Skeletal muscle satellite cell (primary cell): ENCODE measurements around the gene ARAP1.

Experiments
- H3K27me3 ChIP-seq: 2 replicates; pipeline ENCODE4 v1.7.0; 2013; ENCODE audit warnings: low read length; ENCODE audit not compliant: control insufficient read depth, insufficient read depth
- H3K36me3 ChIP-seq: 2 replicates; pipeline ENCODE4 v1.7.0; 2013; ENCODE audit warnings: mild to moderate bottlenecking, control low read depth, low read length; ENCODE audit not compliant: insufficient read depth
- H3K4me1 ChIP-seq: 2 replicates; pipeline ENCODE4 v1.7.0; 2013; ENCODE audit warnings: low read length; ENCODE audit not compliant: control insufficient read depth, insufficient read depth
- H3K4me2 ChIP-seq: 2 replicates; pipeline ENCODE4 v1.7.0; 2013; ENCODE audit warnings: mild to moderate bottlenecking, low read length
- H3K4me3 ChIP-seq: 2 replicates; pipeline ENCODE4 v1.7.0; 2013; ENCODE audit warnings: low read length
- H3K9ac ChIP-seq: 2 replicates; pipeline ENCODE4 v1.7.0; 2013; ENCODE audit warnings: mild to moderate bottlenecking, low read depth, low read length, moderate library complexity
- H3K9me3 ChIP-seq: replicated peaks from 2 replicates; pipeline ENCODE4 v1.7.0; 2013; ENCODE audit warnings: mild to moderate bottlenecking, control low read depth, low read length

ARAP1 gene

DNA sequence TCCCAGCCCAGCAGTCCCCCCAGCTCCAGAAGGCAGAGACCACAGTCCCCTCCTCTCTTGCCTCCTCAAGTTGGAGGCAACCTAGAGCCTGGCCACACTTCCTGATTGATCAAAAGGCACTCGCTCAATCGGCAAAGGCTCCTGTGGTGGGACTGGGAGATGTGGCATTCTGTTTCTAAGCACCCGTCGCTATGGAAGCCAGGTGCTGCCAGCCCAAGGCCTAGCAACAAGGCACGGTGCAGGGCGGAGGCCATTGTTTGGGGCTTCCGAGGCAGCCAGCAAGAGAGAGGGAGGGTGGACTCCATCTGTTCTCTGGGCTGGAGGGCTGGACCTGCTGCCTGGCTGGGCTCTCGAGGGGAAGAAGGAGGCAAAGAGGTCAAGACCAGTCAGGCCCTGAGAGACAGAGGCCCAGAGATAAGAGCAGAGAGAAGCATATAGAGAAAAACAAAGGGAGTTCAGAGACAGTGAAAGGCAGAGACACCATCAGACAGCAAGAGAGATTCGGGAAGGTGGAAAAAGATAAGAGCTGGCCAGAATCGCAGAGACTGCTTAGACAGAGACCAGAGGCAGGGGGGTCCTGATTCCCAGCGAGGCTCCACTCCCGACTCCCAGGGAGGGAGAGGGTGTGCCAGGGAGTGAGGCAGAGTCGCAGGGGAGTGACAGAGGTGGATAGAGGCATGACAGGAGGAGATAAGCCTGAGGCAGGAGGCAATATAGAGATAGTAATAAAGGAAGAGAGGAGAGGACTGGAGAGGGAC, 99.2 kb downstream of the ARAP1 start:
- Histone ChIP-seq H3K4me3 (no peak overlapping the region), H3K4me1 (no peaks in the 10 kb centered on the region), H3K36me3 (no peaks in the 10 kb centered on the region), H3K9ac (no peak overlapping the region), H3K27me3 (peaks cover 64% of the 10 kb centered on the region), H3K4me2 (no peak overlapping the region), H3K9me3 (no peaks in the 10 kb centered on the region)

DNA sequence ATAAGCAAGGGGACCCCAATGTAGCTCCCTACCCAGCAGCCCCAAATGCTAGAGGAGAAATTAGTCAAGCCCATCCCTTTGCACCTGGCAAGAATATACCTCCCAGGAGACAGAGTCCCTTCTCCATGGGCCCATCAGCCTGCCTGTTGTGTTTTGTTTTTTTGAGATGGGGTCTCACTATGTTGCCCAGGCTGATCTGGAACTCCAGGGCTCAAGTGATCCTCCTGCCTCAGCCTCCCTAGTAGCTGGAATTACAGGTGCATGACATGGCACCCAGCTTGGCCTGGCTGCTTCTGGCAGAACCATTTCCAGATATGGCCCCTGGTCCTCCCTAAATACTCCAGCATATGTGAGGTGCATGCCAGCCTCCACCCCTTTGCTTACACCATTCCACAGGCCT, 100.1 kb downstream of the ARAP1 start:
- Histone ChIP-seq H3K9ac (no peak overlapping the region), H3K36me3 (no peaks in the 10 kb centered on the region), H3K4me3 (no peak overlapping the region), H3K4me2 (no peak overlapping the region), H3K9me3 (no peaks in the 10 kb centered on the region), H3K27me3 (peaks cover 56% of the 10 kb centered on the region), H3K4me1 (no peaks in the 10 kb centered on the region)

DNA sequence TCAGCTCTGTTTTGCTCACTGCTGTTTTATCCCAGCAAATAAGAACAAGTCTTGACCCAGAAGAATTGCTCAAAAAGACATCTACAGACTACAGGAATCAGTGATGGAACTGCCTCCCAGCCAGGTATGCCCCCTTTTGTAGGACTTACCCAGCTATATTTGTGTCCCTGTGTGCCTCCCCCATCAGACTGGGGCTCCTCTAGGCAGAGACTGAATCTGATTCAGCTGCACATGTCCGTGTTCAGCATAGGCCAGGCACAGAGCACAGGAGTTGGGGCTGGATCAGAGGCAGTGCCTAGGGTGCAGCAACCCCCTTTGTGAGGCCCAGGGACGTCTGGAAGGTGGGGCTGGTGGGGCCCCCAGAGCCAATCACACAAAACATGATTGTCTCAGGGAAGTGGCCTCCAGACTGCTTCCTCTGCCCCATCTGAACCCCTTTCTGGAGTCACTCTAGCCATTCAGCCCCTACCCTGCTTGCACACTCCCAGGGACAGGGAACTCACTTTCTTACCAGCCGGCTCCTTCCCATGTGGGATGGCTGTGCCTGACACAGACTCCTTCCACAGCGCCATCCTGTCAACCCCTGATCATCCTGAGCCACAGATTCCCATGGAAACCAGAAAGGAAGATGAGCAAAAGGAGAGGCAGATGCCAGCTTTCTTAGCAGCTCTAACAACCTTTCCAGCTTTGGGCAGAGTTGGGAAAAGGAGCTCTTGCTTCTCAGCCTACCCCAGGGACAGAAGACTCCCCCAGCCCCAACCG, 102.8 kb downstream of the ARAP1 start:
- no peaks in the 10 kb centered on the region for H3K4me1 ChIP-seq

DNA sequence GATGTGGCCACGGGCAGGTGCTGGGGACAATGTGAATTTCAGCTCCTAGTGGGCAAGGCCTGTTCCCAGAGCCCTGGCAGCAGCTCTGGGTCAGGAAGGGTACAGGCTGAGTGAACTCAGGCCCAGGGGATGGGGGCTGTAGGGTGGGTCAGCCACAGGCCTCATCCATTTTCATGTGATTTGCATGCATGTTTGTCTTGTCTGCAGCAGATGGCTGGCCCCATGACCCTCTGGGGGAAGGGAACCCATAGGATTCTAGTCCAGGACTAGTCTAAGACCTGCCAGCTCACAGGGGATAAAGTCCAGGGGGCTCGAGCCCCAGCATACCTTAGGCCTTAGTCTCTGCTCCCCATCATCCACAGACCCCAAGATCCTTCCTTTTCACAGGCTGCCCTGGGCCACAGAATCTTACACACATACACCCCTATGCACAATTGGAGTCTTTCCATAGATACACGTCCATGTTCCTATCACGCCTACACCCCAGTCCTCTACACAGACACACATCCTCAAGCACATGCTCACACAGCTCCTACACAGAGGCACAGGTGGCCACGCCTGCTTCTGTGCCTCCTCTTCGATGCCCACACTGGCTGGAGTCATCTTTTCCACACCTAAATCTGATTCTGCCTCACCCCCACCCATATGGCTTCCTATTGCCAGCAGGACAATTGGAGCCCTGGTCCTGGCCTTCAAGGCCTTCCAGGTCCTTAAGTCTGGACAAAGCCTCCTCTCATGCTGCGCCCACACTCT, 103.6 kb downstream of the ARAP1 start:
- H3K4me1 ChIP-seq = peaks cover 2% of the 10 kb centered on the region
- H3K27me3 ChIP-seq = peaks cover 40% of the 10 kb centered on the region
- no peaks in the 10 kb centered on the region for H3K9me3 ChIP-seq
- H3K4me3 ChIP-seq = no peak overlapping the region
- H3K36me3 ChIP-seq = no peaks in the 10 kb centered on the region
- no peak overlapping the region for H3K4me2 ChIP-seq
- no peak overlapping the region for H3K9ac ChIP-seq

More for the DNA sequence above, 102.8 kb downstream of the ARAP1 start:
- Histone ChIP-seq H3K9me3 (no peaks in the 10 kb centered on the region), H3K36me3 (no peaks in the 10 kb centered on the region), H3K9ac (no peak overlapping the region), H3K27me3 (peaks cover 45% of the 10 kb centered on the region), H3K4me3 (no peak overlapping the region), H3K4me2 (no peak overlapping the region)

DNA sequence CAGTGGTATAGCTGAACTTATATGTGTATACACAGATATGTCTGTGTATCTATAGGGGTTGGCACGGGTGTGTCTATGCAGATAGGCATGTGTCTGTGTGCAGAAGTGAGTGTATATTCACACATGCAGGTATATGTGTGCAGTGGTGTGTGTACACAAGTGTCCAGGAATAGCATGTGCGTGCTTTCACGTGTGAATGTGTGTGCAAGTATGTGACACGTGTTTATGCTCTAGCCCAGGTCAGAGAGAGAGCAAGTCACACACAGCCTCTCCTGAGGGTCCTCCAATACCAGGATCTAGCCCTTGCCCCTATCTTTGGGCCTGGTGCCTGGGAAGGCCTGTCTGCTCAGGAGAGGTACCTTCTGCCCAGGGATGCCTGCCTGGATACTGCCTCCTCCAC, 104.3 kb downstream of the ARAP1 start:
- H3K27me3 ChIP-seq = peaks cover 33% of the 10 kb centered on the region
- no peak overlapping the region for H3K9ac ChIP-seq
- H3K4me1 ChIP-seq = peaks cover 9% of the 10 kb centered on the region
- no peak overlapping the region for H3K4me3 ChIP-seq
- H3K9me3 ChIP-seq = no peaks in the 10 kb centered on the region
- no peaks in the 10 kb centered on the region for H3K36me3 ChIP-seq
- no peak overlapping the region for H3K4me2 ChIP-seq

DNA sequence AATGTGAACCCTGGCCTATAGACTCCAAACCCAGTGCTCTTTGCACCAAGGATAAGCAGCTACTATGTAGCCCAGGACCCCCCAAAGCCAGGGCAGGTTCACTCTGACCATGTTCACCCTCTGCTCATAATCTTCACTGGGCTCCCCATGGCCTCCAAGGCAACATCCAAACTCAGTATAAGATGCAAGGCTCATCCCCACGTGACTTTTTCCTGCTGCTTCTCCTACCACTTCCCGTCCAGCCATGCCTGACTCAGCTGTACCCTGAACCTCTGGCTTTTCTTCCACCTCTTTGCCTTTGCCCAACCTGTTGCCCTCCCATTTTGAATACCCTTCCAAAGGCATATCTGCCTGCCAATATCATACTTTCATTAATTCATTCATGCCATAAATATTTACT, 105.7 kb downstream of the ARAP1 start:
- Histone ChIP-seq H3K4me3 (no peak overlapping the region), H3K4me2 (no peak overlapping the region), H3K4me1 (peaks cover 14% of the 10 kb centered on the region), H3K27me3 (peaks cover 25% of the 10 kb centered on the region), H3K36me3 (no peaks in the 10 kb centered on the region), H3K9ac (no peak overlapping the region), H3K9me3 (no peaks in the 10 kb centered on the region)

DNA sequence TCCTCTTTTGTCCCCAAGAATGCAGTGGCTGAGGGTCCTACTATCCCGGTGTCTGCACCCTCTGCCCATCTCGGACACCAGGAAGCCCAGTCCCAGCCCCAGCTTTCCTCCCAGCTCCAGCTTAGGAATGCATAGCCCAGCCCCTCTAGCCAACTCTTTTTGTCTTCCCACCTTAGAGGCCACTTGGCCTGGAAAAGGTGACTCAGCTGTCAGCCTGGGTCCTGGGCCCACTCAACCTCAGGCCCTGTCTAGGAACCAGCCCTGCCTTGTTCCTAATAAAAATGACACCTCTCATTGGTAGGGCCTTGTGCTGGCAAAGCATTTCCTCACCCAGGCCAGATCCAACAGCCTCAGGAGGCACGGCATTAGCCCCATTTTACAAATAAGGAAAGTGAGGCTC, 106.2 kb downstream of the ARAP1 start:
- Histone ChIP-seq H3K4me2 (no peak overlapping the region), H3K9me3 (no peaks in the 10 kb centered on the region), H3K9ac (no peak overlapping the region), H3K4me1 (peaks cover 14% of the 10 kb centered on the region), H3K27me3 (peaks cover 25% of the 10 kb centered on the region), H3K4me3 (no peak overlapping the region), H3K36me3 (no peaks in the 10 kb centered on the region)

DNA sequence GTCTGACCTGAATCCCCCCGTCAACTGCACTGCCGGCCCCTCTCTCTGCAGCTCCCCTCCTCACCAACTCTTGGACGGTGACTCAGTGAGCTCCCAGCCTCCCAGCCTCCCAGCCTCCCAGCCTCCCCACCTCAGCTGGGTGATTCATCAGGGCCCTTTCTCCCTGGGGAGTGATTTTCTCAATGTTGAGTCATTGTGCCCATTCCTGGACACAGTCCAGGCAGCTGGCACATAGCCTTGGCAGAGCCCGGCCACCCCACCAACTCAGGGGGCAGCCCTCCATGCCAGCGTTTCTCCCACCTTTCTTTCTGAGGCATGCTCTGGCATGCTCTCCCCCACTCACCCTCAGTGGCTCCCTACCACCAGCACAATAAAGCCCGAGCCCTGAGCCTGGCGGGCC, 108.7 kb downstream of the ARAP1 start:
- Histone ChIP-seq H3K9ac (no peak overlapping the region), H3K4me3 (no peak overlapping the region)

DNA sequence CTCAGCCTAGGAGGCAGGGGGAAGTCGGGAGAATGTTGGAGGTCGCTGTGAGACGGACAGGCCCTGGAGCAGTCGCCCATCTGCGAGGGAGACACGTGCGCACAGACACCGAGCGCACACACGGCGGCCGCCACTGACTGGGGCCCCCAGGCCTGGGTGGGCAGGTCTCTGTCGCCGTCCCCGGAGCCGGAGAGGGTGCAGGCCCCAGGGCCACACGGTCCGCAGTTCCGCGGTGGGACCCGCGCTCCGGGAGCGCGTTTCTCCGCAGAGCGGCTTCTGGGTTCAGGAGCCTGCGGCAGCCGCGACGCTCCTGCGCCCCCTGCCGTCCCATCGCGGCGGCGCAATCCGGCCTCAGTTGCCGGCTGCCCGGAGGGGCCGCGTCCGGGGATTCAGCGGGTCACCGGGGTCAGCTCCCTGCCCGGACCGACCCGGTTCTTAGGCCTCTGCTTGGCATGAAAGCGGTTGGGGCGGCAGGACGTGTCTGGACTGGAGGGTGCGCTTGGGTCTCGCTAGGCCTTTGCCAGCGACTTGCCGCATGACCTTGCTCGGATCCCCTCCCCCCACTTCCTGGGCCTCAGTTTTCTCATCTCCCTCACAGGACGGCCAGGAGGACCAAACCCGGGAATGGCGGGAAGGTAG, 109.2 kb downstream of the ARAP1 start:
- no peaks in the 10 kb centered on the region for H3K9me3 ChIP-seq
- H3K9ac ChIP-seq = no peak overlapping the region
- H3K4me3 ChIP-seq = peak overlapping the region; percentile 60
- peaks cover 41% of the 10 kb centered on the region for H3K27me3 ChIP-seq
- peaks cover 14% of the 10 kb centered on the region for H3K4me1 ChIP-seq
- peak overlapping the region; percentile 89 for H3K4me2 ChIP-seq
- no peaks in the 10 kb centered on the region for H3K36me3 ChIP-seq

More for the DNA sequence above, 108.7 kb downstream of the ARAP1 start:
- no peaks in the 10 kb centered on the region for H3K9me3 ChIP-seq
- H3K36me3 ChIP-seq = no peaks in the 10 kb centered on the region
- peaks cover 14% of the 10 kb centered on the region for H3K4me1 ChIP-seq
- peaks cover 35% of the 10 kb centered on the region for H3K27me3 ChIP-seq
- H3K4me2 ChIP-seq = peak overlapping the region; percentile 89

DNA sequence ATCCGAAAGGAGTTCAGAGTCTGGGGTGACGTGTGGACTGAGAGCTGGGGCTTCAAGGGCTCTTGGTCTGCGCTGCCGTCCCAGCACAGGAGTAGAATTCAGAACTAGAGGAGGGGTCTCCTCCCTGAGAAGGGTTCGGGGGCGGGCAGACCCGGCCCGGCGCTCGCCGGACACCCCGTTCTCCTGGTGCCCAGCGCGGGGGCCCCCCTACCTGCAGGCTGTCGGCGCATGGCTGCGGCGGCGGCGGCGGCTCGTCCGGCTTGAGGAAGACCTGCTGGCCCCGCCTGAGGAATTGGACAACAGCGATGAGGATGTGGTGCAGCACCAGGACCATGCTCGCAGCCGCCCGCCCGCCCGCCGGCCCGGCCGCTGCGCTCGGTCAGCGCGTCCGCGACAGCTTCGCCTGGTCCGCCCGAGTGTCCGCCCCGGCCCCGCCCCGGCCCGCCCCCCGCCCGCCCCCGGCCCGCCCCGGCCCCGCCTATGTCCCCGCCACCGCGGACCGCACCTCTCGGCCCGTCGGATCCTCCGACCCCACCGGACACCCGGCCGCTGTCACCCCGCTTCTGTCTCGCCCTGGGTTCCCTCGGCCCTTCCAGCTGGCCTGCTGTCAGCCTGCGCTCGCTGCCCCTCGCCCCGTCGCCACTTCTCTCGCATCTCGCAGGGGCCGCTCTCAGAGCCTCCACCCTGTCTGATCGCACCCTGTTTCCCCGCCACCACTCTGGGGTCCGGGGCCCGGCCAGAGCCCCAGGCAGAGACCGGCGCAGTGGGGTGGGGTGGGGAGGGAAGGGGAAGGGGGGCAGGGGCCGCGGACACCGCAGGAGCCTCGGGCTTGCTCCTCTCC, 109.9 kb downstream of the ARAP1 start:
- peak overlapping the region; percentile 89 for H3K4me2 ChIP-seq
- H3K27me3 ChIP-seq = peaks cover 48% of the 10 kb centered on the region
- H3K4me3 ChIP-seq = peak overlapping the region; percentile 60

More for the DNA sequence above, 109.9 kb downstream of the ARAP1 start:
- Histone ChIP-seq H3K36me3 (no peaks in the 10 kb centered on the region), H3K9me3 (no peaks in the 10 kb centered on the region), H3K4me1 (peaks cover 14% of the 10 kb centered on the region), H3K9ac (no peak overlapping the region)
